Stimulated activated CD8-positive, alpha-beta memory T cell treated with anti-CD3 and anti-CD28 coated beads, Interleukin-12 subunit alpha, Interleukin-12 subunit beta, amount 100 ng/mL, for 4 hours (primary cell): ENCODE data around the gene COA1.
"Not testable (repeated sequence)": the region's sequence is repeated elsewhere in the genome, so short reads cannot be mapped to it uniquely, and the experiment has no call there.

Experiments
- DNase-seq: peaks from one replicate; pipeline ENCODE4 v3.0.0-alpha.2; 2020; ENCODE audit warnings: low read depth

The COA1 gene

GRCh38 chr7:43626695-43627094 is 102.6 kb downstream of the COA1 start:
- DNase-seq, result no peak

GRCh38 chr7:43625980-43626379 is 103.3 kb downstream of the COA1 start:
- no peak for DNase-seq

DNA sequence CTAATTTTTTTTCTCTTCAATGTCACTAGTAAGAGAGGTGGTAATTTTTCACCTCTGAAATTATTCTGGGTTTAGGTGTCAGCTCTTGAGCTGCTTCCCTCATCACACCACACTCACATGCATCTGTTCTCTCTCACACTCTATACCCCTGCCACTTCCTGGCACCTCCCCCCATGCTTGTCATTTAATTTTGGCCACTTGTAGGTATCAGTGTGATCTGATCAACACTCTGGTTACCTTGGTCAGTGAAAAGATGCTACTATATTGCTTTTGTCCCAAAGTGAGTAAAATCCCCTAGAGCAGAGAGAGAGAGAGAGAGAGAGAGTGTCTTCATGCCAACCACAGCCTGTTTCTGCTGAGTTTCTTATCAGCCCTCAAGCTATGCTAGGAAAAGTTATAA is 103.9 kb downstream of the COA1 start:
- DNase-seq, result peak; percentile 38

DNA sequence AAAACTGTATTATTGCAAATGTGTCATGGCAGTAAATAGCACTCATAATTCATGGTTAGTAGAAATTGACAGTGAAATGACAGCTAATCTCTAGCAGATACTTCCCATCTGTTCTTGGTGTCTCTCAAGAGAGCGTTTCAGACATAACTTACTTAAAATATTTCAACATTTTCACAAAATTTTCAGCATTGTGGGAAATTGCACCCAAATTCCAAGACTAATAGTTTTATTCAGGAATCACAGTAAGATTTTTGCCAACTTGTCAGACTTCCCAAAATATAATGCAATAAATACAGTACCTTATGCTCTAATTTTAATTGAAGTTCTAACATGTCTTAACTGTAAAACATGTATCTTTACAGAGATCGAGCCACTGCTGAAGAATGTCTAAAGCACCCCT is 105.2 kb downstream of the COA1 start:
- no peak for DNase-seq

DNA sequence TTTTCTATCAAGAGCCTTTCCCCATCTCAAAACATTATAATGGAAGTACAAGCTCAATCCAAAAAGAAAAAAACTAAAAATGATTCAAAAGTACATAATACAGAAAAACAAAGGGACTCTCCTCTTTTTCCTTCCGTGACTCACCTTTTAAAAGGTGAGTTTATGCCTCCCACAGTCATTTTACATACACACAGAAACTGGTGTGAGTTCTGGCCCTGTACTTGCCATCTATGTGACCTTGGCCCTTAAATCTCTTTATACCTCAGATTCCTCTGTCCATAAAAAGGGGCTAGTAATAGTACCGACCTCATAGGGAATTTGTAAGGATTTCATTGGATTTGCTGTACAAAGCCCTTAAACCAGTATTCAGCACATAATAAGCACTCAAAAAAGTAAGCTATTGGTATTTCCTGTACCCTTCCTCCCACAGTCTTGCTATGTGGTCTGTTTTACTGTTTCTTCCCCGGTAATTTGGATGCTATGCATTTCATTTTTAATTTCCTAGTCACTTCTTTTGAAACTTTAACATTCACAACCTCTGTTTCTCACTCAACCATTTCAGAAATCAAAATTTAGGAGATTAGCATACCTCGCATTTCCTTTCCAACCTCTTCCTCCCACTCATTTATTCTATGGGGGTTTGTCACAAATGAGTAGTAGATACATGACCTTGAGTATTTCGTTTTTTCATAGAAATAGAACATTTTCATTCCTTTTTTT is 107.4 kb downstream of the COA1 start:
- DNase-seq, result no peak

DNA sequence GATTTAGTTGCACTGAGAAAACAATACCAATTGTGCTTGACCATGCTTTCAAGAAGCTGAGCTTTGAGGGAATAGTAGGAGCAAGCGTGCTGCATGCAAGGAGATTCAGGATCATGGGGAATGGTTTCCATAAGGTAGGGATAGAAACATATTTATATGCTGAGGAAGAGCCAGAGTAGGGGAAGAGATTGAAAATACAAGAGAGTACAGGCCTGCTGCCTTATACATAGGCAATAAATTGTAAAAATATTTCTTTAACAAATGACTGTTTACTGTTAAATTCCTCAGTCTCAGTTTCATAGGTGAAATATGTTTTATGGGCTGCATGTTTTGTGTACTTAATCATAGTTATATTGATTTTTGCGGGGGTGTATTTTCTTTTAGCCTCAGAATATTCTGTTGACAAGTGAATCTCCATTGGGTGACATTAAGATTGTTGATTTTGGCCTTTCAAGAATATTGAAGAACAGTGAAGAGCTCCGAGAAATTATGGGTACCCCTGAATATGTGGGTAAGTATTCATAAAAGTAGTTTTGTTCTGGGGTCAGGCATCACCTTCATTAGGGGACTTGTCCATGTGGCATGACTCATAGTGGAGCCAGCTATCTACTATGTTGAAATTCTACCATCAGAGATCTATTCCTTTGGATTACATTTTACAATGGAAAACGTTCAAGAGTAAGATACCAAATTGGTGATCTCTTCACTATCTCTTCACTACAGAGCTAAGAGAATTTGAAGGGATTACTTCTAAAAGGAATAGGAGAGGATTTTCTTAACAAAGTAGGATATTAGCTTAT is 109.9 kb downstream of the COA1 start:
- DNase-seq, result no peak

DNA sequence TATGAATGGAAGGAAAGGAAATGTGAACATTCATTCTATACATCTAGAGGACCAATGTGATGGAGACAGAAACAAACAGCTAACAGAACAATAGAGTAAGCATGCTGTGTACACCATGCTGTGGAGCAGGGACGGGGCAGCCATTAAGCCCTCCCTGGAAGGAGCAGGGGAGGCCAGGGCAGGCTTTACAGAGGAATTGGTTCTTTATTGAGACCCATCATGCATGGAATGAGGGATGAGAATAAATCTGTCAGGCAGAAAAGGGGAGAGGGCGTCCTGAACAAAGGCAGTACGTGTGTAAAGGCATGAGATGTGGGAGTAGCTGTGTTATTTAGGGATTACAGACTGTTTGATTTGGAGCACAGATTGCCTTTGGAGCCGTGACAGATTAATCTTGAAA is 111.2 kb downstream of the COA1 start:
- no peak for DNase-seq

- DNase-seq, result no peak
These were observed 112.3 kb downstream of the COA1 start for GRCh38 chr7:43616977-43617376.

DNA sequence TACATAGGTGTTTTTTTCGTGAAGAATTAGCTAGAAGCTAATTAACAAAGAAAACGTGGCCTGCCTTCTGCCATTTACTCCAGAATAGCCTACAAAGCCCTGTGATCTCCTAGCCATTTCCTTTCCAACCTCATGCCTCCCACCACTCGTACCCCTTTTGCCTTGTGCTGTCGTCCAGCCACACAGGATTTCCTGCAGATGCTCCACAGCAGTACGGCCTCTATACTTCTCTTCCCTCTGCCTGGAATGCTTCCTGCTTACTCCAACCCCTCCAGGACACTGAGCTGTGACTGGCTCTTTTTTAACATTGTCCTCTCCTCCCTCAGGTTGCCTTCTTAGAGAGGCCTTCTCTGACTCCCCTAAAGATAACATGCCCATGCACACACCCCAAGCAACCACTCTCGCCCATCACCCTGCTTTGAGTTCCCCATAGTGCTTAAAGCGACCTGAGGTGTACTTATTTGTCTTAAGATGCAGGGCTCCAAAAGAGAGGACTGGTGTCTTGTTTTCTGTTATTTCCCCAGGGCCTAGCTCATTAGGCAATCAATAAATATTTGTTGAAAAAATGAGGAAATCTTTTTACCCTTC is 113.7 kb downstream of the COA1 start:
- no peak for DNase-seq

- DNase-seq, result no peak
These were observed 116.4 kb downstream of the COA1 start for GRCh38 chr7:43612599-43613589.

- DNase-seq, result no peak
These were observed 117.2 kb downstream of the COA1 start for GRCh38 chr7:43612128-43612527.

- DNase-seq, result no peak
These were observed 120.2 kb downstream of the COA1 start for GRCh38 chr7:43609097-43609496.

GRCh38 chr7:43604251-43604650 is 125.1 kb downstream of the COA1 start:
- DNase-seq, result no peak

DNA sequence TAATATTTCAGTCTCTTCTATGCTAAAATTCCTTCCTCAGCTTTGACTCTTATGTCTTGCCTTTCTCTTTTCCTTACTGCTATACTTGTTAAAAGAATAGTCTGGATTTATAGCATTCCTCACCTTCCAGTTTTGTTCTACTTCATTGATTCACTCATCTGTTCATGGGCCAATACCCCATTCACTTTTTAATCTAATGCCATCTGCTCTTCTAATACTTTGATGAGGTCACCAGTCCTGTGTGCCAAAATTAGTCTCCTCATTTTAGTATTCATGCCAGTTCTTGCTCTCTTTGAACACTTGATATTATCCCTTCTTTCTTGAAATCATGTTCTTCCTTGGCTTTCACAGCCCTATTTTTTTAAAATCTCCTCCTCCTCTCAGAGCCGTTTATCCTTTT is 127.1 kb downstream of the COA1 start:
- DNase-seq, result no peak

GRCh38 chr7:43600056-43600455 is 129.3 kb downstream of the COA1 start:
- DNase-seq, result no peak

GRCh38 chr7:43596426-43596825 is 132.9 kb downstream of the COA1 start:
- not testable (repeated sequence) for DNase-seq

GRCh38 chr7:43594020-43594419 is 135.3 kb downstream of the COA1 start:
- DNase-seq, result no peak

DNA sequence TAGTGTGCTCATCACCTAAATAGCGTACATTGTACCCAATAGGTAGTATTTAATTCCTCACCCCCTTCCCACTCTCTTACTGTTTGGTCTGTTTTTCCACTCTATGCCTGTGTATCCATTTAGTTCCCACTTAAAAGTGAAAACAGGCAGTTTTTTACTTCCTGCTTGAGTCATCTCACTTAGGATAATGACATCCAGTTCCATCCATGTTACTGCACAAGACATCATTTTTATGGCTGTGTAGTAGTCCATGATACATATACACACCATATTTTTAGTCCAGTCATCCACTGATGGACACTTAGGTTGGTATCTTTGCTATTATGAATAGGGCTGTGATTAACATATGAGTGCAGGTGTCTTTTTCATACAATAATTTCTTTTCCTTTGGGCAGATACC is 136.3 kb downstream of the COA1 start:
- no peak for DNase-seq

DNA sequence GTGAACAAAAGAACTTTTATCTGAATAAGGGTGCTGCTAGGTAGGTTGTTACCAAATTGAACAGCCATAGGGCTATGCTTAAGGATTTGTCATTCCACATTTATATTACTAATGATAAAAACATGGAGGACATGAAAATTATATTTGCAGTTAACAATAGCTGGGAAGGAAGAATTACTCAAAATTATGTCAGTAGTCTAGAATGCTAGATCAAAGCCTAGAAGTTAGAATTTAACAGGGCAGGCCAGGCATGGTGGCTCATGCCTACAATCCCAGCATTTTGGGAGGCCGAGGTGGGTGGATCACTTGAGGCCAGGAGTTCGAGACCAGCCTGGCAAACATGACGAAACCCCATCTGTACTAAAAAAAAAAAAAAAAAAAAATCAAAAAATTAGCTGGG is 137.0 kb downstream of the COA1 start:
- DNase-seq, result no peak

- DNase-seq, result no peak
These were observed 137.7 kb downstream of the COA1 start for GRCh38 chr7:43591558-43592180.

DNA sequence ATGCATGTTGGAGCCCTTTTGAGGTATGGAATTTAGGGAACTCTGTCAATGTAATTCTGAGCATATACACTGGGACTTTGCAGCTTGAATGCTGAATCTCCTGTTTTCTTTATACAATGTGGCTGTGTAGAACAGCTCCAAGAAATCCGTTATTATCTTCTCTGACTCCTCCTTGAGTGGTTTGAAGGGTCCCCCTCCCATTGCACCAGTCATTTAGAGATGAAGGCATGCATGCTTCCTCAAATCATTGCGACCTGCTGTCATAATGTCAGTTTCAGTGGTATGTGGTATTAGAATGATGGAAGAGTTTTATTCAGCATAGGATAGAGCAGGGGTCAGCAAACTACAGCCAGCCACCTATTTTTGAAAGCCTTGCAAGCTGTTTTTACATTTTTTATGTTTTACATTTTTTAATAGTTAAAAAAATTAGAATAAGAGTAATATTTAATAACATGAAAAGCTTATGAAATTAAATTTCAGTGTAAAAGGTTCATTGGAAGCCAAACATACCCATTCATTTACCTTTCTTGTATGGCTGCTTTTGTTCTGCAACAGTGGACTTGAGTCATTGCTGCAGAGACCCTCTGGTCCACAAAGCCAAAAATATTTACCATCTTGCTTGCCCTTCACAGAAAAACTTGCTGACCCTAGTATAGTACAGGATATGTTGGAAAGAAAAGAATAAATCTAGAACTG is 138.3 kb downstream of the COA1 start:
- no peak for DNase-seq
